ENCODE data around the gene SLC38A2. TPM values are rescaled to one million over a fixed set of nuclear protein-coding genes. Genes with fewer than 3 reads are reported as not detected.

Gene SLC38A2
- polyA plus RNA-seq, 4 donors: 145 to 278 (median 208) TPM

GRCh38 chr12:46396826-46397225 is 24.3 kb upstream of the SLC38A2 start:
- no peak for DNase-seq (ENCODE audit: low read depth in 4 of 4, low spot score in 3 of 4)

DNA sequence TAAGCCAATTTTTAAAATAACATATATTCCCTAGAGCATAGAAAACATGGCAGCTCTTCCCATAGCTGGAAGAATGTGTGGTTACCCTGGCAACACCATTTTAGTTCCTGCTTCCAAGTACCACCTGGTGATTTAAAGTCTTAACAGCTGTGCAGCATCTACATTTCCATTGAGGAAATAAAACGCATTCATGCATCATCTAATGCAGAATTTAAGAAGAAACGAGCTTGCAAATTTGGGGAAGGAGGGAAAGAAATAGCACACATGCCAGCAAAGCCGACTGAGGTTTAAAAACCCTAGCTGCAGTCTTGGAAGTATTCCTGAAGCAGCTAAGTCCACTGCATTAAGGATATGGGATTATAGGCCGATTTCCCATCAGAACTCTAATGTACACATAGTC is 22.8 kb upstream of the SLC38A2 start:
- DNase-seq (ENCODE audit: low read depth in 4 of 4, low spot score in 3 of 4): no peak

DNA sequence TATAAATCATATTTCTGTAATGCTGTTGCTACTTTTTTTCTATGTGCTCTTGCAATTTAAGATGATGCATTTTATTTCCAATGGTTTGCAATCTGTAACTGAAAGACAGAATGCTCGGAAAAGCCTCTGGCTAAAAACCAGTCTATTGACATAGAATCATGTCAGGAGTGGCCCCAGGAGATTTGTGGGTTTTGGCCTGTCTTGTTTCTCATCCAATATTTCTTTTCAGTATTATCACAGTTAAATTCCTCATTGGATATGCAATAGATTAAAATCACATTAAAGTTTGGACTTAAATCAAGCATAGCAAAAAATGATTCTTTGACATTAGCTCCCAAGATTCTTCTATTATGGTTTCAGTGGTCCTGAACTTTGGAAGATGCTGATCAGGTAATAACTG is 19.1 kb upstream of the SLC38A2 start:
- DNase-seq (ENCODE audit: low read depth in 4 of 4, low spot score in 3 of 4): no peak

- no peak for DNase-seq (ENCODE audit: low read depth in 4 of 4, low spot score in 3 of 4)
These were observed 18.3 kb upstream of the SLC38A2 start for GRCh38 chr12:46390881-46391280.

DNA sequence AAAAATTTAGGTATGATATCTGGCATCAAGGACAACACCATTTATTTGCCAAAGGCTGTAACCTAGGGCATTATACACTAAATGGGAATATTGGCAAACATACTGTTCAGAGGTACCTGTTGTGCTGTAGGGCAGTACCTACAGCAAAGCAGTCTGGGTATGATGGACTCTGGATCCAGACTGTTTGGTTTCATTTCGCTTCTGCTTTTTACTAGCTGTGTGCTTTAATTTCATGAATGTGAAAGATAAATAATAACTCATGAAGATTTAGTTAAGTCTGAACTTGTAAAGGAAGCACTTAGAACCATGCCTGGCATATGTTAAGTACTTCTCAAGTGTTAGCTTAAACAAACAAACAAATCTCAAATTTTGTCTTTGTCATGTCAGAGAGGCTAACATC is 17.7 kb upstream of the SLC38A2 start:
- DNase-seq (ENCODE audit: low read depth in 4 of 4, low spot score in 3 of 4): no peak

- DNase-seq (ENCODE audit: low read depth in 4 of 4, low spot score in 3 of 4): no peak
These were observed 16.6 kb upstream of the SLC38A2 start for GRCh38 chr12:46389031-46389616.

DNA sequence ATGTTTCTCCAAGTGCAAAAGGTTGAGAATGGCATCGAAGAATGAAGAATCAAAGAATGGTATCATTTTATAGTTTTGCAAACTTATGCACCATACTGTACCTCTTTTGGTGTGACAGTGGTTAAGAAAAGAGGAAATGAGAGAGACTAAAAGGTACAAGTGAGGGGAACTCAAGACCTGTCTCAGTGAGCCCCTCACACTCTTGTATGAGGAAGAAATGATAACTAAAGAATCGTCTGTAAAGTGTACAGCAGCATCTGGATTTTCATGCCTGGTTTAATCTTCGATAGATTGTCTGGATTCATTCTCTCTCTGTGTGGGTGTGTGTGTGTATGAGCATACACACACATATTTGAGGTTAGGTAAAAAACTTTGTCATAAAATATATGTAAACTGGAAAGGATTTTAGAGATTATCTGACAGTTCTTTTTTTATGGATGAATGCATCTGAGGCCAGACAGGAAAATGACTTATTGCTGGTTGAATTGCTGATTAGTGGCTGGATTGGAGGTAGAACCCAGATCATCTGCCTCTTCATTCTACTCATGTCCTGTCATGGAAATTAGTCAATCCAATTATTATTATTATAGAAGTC is 16.0 kb upstream of the SLC38A2 start:
- no peak for DNase-seq (ENCODE audit: low read depth in 4 of 4, low spot score in 3 of 4)

DNA sequence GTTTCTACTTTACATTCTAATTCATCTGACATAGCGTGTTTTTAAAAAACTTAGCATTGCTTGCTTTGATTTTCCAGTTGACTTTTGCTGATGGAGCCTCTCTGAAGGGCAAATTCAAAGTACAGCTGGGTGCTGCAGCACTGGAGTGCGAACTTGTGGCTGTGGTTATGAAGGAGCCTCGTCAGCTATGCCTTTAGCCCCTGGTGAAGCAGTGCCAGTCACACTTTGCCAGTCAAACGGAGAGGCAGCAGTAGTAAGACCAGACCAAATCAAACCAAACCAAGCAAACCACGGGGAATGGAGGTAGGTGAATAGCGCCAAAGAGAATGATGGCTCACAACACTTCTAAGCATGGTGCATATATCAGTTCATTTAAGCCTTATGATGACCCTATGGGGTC is 15.1 kb upstream of the SLC38A2 start:
- no peak for DNase-seq (ENCODE audit: low read depth in 4 of 4, low spot score in 3 of 4)

DNA sequence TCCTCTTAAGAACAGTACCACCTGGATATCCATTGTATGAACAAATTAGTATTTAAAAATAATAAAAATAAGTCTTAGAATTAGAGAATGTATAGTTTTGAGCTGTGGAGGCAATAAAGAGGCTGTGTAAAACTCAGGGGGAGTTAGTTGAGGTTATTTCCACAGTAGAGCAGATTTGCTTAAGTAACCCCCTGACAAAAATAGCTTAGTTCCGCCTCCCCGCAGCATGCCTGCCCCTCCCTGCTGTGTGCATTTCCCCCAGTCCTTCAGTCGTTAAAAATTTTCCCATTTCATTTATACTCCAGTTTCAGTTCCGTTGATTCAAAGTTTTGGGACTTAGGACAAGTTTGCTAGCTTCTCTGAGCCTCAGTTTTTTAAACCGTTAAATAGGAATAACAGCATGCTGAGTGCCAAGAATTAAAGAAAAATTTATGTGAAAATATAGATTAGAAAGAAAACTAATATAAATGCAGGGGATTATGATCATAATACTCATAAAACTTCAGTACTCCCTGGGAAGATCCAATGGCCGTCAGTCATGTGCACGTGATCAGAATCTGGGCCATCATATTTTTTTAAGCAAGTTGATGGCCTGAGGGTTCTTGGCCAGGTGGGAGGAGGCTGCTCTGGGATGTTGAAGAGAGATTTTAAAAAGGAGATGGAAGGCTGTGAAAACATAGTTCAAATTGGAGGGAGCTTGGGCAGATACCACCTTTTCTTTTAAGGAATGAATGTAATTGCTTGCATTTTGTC is 14.5 kb upstream of the SLC38A2 start:
- no peak for DNase-seq (ENCODE audit: low read depth in 4 of 4, low spot score in 3 of 4)

- DNase-seq (ENCODE audit: low read depth in 4 of 4, low spot score in 3 of 4): no peak
These were observed 13.8 kb upstream of the SLC38A2 start for GRCh38 chr12:46386360-46386867.

DNA sequence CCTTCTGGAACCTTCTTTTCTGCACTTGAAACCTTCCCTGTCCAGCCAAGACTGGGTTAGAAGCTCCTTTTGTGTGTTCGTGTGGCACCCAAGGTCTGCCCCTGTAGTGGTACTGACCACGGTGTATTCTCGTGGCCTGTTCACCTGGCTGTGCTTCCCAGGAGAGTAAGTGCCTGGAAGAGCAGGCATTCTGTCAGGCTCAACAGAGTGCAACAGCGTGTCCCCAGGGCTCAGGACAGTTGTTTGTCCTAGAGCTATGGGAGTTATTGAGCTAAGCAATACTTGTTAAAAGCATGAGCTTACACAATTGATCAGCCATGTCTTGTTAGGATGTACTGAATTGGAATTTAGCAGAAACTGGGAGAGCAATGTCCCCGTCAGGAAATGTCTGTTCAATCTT is 12.9 kb upstream of the SLC38A2 start:
- no peak for DNase-seq (ENCODE audit: low read depth in 4 of 4, low spot score in 3 of 4)

DNA sequence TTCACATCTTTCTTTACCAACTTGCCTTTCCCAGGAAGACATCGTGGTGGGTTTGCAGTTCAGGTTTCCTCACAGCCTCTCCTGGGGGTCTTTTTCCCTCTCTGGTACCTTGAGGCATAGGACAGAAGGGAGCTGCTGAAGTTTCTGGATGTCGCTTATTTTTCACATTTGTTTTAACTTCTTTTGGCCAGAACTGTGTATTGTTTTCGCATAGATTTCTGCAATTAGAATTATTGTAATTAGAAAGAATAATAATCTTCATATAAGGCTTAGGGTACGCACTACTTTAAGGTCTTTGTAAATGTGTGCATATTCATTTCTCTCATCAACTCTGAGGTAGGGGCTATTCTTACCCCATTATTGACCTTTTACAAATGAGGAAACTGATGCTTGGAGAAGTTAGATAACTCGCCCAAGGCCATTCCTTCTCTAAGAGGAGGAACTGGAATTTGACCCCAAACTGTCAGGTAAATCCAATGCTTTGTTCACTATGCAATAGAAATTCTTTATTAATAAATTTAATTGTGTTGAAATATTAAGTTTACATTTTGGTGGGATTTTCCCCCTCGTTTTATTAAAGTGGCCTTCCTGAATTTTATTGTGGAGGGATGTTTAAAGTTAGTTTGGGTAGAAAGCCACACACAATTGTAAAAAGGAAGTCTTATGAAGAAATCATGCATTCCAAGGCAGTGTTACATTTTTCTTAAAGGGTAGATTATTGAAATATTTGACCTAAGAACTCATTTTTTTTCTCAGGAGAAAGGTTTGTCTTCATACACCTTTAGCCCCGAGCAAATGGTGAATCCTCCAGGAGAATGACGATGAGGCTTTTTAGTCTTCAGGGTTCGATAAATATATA is 12.1 kb upstream of the SLC38A2 start:
- no peak for DNase-seq (ENCODE audit: low read depth in 4 of 4, low spot score in 3 of 4)

DNA sequence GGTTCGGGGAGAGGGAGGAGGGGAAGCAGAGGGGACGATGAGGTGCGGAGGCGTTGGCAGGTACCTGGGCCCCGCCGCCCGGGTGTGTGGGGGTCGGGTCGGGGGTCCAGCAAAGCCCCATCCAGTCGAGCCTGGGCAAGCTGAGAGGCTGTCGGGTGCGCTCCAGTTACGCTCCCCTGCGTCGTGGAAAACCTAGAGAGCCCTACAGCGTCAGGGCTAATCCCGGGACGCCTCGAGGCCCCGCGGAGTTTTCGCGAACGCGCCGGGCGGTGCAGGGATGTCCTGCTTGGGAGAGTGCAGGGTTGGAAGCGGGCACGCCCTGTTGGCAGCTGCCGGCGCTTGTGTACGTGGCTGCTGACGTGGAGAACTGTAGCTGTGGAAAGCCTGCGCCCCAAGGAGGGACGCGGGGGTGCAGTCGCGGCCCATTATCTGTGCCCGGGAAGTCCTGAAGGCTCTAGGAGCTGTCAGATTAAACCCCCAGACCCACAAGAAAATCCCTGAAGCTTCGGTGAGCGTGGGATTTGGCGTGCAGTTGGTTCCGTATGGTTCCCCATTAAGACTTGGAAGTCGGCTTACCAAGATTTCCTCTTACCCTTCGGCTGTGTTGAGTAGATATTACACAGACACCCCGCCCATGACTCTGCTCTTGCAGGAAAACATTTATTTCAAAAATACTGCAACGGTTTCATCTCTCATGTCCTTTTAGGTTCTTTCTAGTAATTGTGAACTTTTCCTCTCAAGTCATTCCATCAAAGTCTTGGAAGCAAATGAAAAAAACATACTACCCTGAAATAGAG is 11.3 kb upstream of the SLC38A2 start:
- peak in 3 of 4 donors; percentile 54 to 68 (median 58) for DNase-seq (ENCODE audit: low read depth in 4 of 4, low spot score in 3 of 4)

- DNase-seq (ENCODE audit: low read depth in 4 of 4, low spot score in 3 of 4): peak; percentile 92 to 93 (median 92)
These were observed 10.5 kb upstream of the SLC38A2 start for GRCh38 chr12:46382964-46383653.

GRCh38 chr12:46382408-46382963 is 9.9 kb upstream of the SLC38A2 start:
- DNase-seq (ENCODE audit: low read depth in 4 of 4, low spot score in 3 of 4): peak in 1 of 4 donors; percentile 54

DNA sequence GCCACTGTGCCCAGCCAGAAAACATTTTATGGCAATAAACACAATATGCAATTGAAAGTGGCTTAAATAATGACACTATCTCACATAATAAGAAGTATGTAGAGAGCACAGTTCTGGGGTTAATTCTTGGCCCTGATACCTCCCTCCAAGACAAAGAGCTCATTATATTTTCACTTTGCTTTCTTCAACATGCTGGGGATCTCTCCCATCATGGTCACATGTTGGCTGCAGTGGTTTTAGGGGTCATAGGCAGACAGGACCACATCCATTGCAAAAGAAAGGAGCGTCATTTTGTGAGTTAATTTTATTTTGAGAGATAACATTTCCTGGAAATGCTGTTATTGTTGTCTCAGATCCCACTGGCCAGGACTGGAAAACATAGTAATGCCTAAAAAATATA is 8.3 kb upstream of the SLC38A2 start:
- DNase-seq (ENCODE audit: low read depth in 4 of 4, low spot score in 3 of 4): no peak

- DNase-seq (ENCODE audit: low read depth in 4 of 4, low spot score in 3 of 4): no peak
These were observed 7.6 kb upstream of the SLC38A2 start for GRCh38 chr12:46380022-46380796.

DNA sequence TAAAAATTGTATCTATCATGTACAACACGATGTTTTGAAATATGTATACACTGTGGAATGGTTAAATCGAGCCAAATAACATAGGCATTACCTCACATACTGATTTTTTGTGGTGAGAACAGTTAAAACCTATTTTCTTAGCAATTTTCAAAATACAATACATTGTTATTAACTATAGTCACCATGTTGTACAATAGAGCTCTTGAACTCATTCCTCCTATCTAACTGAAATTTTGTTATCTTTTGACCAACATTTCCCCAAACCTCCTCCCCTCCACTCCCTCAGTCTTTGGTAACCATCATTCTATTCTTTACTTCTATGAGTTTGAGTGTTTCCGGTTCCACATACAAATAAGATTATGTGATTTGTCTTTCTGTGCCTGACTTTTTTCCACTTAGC is 6.8 kb upstream of the SLC38A2 start:
- DNase-seq (ENCODE audit: low read depth in 4 of 4, low spot score in 3 of 4): no peak

Data from right renal pelvis (tissue), 4 donors.